KMS-11 (cell line): Measurements from ENCODE around the gene OR9A2.

Source experiments
- H2AFZ ChIP-seq: fragments of 200-600 bp; sonication (generic); 2 replicates; pipeline ENCODE4 v1.6.1; 2016; ENCODE audit warnings: antibody characterized with exemption, mixed run types, low read depth
- H3K27ac ChIP-seq: fragments of 200-600 bp; sonication (generic); 2 replicates; pipeline ENCODE4 v1.6.1; 2016; ENCODE audit warnings: mild to moderate bottlenecking, mixed run types
- H3K27me3 ChIP-seq: fragments of 200-600 bp; sonication (generic); 2 replicates; pipeline ENCODE4 v1.6.1; 2017; ENCODE audit warnings: mild to moderate bottlenecking, low read depth, mixed run types, moderate library complexity; ENCODE audit not compliant: insufficient read depth
- H3K36me3 ChIP-seq: fragments of 200-600 bp; sonication (generic); 2 replicates; pipeline ENCODE4 v1.6.1; 2017; ENCODE audit warnings: mild to moderate bottlenecking, mixed run types; ENCODE audit not compliant: insufficient read depth
- H3K4me1 ChIP-seq: fragments of 200-600 bp; sonication (generic); 2 replicates; pipeline ENCODE4 v1.6.1; 2016; ENCODE audit warnings: mild to moderate bottlenecking, low read depth, mixed run types; ENCODE audit not compliant: poor library complexity, severe bottlenecking
- H3K4me2 ChIP-seq: fragments of 200-600 bp; sonication (generic); 2 replicates; pipeline ENCODE4 v1.7.0; 2016; ENCODE audit warnings: mild to moderate bottlenecking, mixed run types
- H3K4me3 ChIP-seq: fragments of 200-600 bp; sonication (generic); IDR thresholded peaks from 2 replicates; pipeline ENCODE4 v1.6.1; 2017; ENCODE audit warnings: low read depth, low read length, mixed read lengths; ENCODE audit not compliant: insufficient read depth
- H3K79me2 ChIP-seq: fragments of 200-600 bp; sonication (generic); 2 replicates; pipeline ENCODE4 v1.6.1; 2016; ENCODE audit warnings: low read depth, mixed run types; ENCODE audit not compliant: insufficient read depth
- H3K9ac ChIP-seq: fragments of 200-600 bp; sonication (generic); 2 replicates; pipeline ENCODE4 v1.6.1; 2016; ENCODE audit warnings: mild to moderate bottlenecking, mixed run types
- H4K20me1 ChIP-seq: fragments of 200-600 bp; sonication (generic); 2 replicates; pipeline ENCODE4 v1.6.1; 2016; ENCODE audit warnings: mild to moderate bottlenecking, mixed run types; ENCODE audit not compliant: insufficient read depth
- CTCF ChIP-seq: fragments of 200-600 bp; sonication (generic); conservative IDR thresholded peaks from 2 replicates; pipeline ENCODE4 v1.6.1; 2017; ENCODE audit warnings: low read depth, mild to moderate bottlenecking, antibody characterized with exemption, low read length, moderate library complexity, mixed read lengths

Gene OR9A2

DNA sequence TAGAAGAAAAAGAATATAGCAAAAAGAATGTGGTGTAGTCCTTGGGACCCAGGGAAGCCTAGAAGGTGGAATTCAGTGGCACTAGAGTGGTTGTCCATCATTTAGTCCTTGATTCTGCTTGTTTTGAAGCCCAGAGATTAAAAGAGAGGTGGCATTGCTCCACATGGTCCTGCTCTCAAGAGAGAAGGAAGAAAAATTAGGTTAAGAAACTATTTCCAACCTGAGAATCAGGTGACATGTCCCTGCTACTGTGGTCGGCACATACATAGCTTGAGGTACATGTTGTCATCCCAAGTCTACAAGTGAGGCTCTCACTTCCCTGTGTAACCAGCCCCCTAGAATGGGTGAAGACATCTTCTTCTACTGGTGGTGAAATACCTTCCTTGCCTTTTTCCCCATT, at the start of gene OR9A2:
TSS of gene OR9A2 (minus strand) at position 101 of the 400 bp plus-strand sequence. CDS start at position 101, 0 bp downstream.
- Histone ChIP-seq H3K4me1 (no peaks in the 10 kb centered on the region), H3K27ac (no peak within 1 kb of the TSS), H3K4me3 (no peak within 1 kb of the TSS), H4K20me1 (no peaks in the 10 kb centered on the region), H3K9ac (no peak within 1 kb of the TSS), H3K79me2 (no peaks in the 10 kb centered on the region), H3K27me3 (no peaks in the 10 kb centered on the region), H3K4me2 (no peak within 1 kb of the TSS), H3K36me3 (no peaks in the 10 kb centered on the region), H2AFZ (no peak within 1 kb of the TSS)
- no peak for TF ChIP-seq CTCF

- no peak overlapping the region for H3K27ac ChIP-seq
- H3K4me2 ChIP-seq: no peak overlapping the region
- no peaks in the 10 kb centered on the region for H3K36me3 ChIP-seq
- H4K20me1 ChIP-seq: no peaks in the 10 kb centered on the region
- no peak overlapping the region for H2AFZ ChIP-seq
- no peaks in the 10 kb centered on the region for H3K27me3 ChIP-seq
- no peak for TF ChIP-seq CTCF
- no peaks in the 10 kb centered on the region for H3K4me1 ChIP-seq
- H3K4me3 ChIP-seq: no peak overlapping the region
- no peaks in the 10 kb centered on the region for H3K79me2 ChIP-seq
- H3K9ac ChIP-seq: no peak overlapping the region
Measured at GRCh38 chr7:143074141-143074540, 47.2 kb upstream of the OR9A2 start.

DNA sequence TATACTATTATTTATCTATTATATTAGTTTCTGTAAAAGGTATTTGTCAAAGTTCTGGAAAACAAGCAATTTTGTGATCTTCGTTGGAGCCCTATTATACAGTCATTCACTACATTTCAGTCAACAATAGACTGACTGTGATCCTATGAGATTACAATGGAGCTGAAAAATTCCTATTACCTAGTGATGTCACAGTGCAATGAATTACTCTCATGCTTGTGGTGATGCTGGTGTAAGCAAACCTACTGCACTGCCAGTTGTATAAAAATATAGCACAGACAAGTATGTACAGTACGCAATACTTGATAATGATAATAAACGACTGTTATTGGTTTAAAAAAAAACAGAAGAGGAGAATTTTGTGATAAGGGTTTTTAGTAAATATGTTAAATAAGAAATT, 46.6 kb upstream of the OR9A2 start:
- no peak overlapping the region for H3K4me3 ChIP-seq
- H3K9ac ChIP-seq: no peak overlapping the region
- H3K27me3 ChIP-seq: no peaks in the 10 kb centered on the region
- no peaks in the 10 kb centered on the region for H3K36me3 ChIP-seq
- no peak overlapping the region for H3K4me2 ChIP-seq
- no peak overlapping the region for H3K27ac ChIP-seq
- TF ChIP-seq CTCF: no peak
- H2AFZ ChIP-seq: no peak overlapping the region
- H4K20me1 ChIP-seq: no peaks in the 10 kb centered on the region
- no peaks in the 10 kb centered on the region for H3K4me1 ChIP-seq
- H3K79me2 ChIP-seq: no peaks in the 10 kb centered on the region

DNA sequence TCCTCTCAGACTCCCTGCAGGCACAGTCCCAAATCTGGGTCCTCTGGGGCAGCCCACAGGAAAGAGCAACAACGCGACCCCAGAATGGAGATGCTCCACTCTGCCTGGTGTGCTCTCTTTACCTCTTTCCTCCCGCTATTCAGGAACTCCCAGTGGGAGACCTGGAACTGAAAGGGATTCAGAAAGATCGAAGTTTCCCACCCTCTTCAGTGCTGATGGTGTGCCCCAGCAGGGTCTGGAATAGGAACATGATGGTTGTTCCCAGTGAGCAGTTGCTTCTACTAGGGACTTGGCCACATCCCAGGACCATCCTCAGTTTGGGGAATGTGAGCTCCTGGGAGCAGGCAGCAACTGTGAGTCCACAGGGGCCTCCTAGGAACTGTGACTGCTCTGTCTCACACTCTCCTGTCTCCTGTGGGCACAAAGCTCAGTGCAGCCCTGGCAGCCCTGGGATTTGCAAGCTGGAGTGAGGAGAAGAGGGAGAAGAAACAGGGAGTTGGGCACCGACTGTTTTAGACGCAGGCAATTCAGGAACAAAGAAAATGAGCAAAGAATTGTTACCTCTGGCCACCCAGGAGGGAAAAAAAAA, 43.1 kb upstream of the OR9A2 start:
- TF ChIP-seq CTCF: no peak
- Histone ChIP-seq H3K27me3 (no peaks in the 10 kb centered on the region), H3K79me2 (no peaks in the 10 kb centered on the region), H2AFZ (no peak overlapping the region), H3K9ac (no peak overlapping the region), H3K27ac (no peak overlapping the region), H3K4me2 (no peak overlapping the region), H3K4me3 (no peak overlapping the region), H3K4me1 (no peaks in the 10 kb centered on the region), H3K36me3 (no peaks in the 10 kb centered on the region), H4K20me1 (no peaks in the 10 kb centered on the region)
